Measurements from ENCODE around the gene ARSD. TPM values are rescaled to one million over a fixed set of nuclear protein-coding genes. Genes with fewer than 3 reads are reported as not detected.

Gene ARSD
- total RNA-seq, 2 donors from 2014 or later: 2.2 to 3.6 TPM

Other genes starting within 250 kb of the ARSD start
- gene CD99, start 238.0 kb downstream of the ARSD start, total RNA-seq: 100 to 1,000 TPM; 227 to 275 TPM
- gene XG, start 177.3 kb downstream of the ARSD start, total RNA-seq: under 1 TPM in 1 of 2 donors, not detected in 1; 0.34 TPM
- not detected for gene GYG2, start 100.4 kb downstream of the ARSD start, total RNA-seq
- gene ARSH, start 77.2 kb upstream of the ARSD start, total RNA-seq: not detected
- not detected for gene ARSF, start 112.1 kb upstream of the ARSD start, total RNA-seq